CD14-positive monocyte (primary cell): Measurements from ENCODE around the gene MYO1D. TPM values are rescaled to one million over a fixed set of nuclear protein-coding genes. Genes with fewer than 3 reads are reported as not detected.

Experiments
- DNase-seq, 3 donors: peaks; one replicate each; pipeline ENCODE4 v3.0.0-alpha.2; 2011 to 2022
- H2AFZ ChIP-seq: 2 replicates; pipeline ENCODE4 v1.6.0; 2012; ENCODE audit warnings: mild to moderate bottlenecking, low read depth, low read length, inconsistent platforms; ENCODE audit not compliant: insufficient read depth, poor library complexity, severe bottlenecking
- H3K27ac ChIP-seq, 2 donors: 1 replicate in 1 of 2; 2 replicates in 1 of 2; pipeline ENCODE4 v1.5.1; 2012 to 2013; ENCODE audit warnings: low read length in 2 of 2, control low read depth in 1 of 2, inconsistent platforms in 1 of 2, low read depth in 1 of 2, mild to moderate bottlenecking in 1 of 2
- H3K27me3 ChIP-seq, 2 donors: one replicate each; pipeline versions ENCODE4 v1.6.0 to v1.6.1; 2011 to 2013; ENCODE audit warnings: low read length in 2 of 2; ENCODE audit not compliant: control insufficient read depth in 2 of 2, insufficient read depth in 2 of 2
- H3K36me3 ChIP-seq, 2 donors: replicated peaks in 1 of 2; 1 replicate in 1 of 2; 2 replicates in 1 of 2; pipeline versions ENCODE4 v1.5.1 to v1.6.1; 2012 to 2013; ENCODE audit warnings: low read length in 2 of 2, control low read depth in 1 of 2, inconsistent platforms in 1 of 2, mild to moderate bottlenecking in 1 of 2; ENCODE audit not compliant: insufficient read depth in 2 of 2, control insufficient read depth in 1 of 2
- H3K4me1 ChIP-seq, 2 donors: 1 replicate in 1 of 2; 2 replicates in 1 of 2; pipeline versions ENCODE4 v1.5.1 to v1.6.1; 2012 to 2013; ENCODE audit warnings: low read length in 2 of 2, control low read depth in 1 of 2, inconsistent platforms in 1 of 2, mild to moderate bottlenecking in 1 of 2, moderate library complexity in 1 of 2; ENCODE audit not compliant: insufficient read depth in 2 of 2, control insufficient read depth in 1 of 2
- H3K4me2 ChIP-seq: replicated peaks from 2 replicates; pipeline ENCODE3; 2012; ENCODE audit warnings: low read length, moderate library complexity, mild to moderate bottlenecking; ENCODE audit not compliant: poor library complexity, severe bottlenecking; ENCODE audit errors: extremely low read depth
- H3K4me3 ChIP-seq, 3 experiments: fragments of 200-600 bp in 1 of 3; sonication (generic) in 1 of 3; replicated peaks in 1 of 3; 1 replicate in 2 of 3; 2 replicates in 1 of 3; pipeline ENCODE4 v1.5.1; 2011 to 2013; ENCODE audit warnings: low read length in 3 of 3, mild to moderate bottlenecking in 3 of 3, control low read depth in 2 of 3, low read depth in 2 of 3, inconsistent platforms in 1 of 3, moderate library complexity in 1 of 3
- H3K79me2 ChIP-seq: 2 replicates; pipeline ENCODE4 v1.6.0; 2012; ENCODE audit warnings: mild to moderate bottlenecking, control low read depth, inconsistent platforms, low read length, moderate library complexity; ENCODE audit not compliant: insufficient read depth
- H3K9ac ChIP-seq: 2 replicates; pipeline ENCODE4 v1.6.0; 2017; ENCODE audit warnings: low read length, mild to moderate bottlenecking; ENCODE audit not compliant: insufficient read depth, poor library complexity, severe bottlenecking
- H3K9me3 ChIP-seq, 2 donors: replicated peaks in 1 of 2; 1 replicate in 1 of 2; 2 replicates in 1 of 2; pipeline versions ENCODE4 v1.5.1 to v1.6.1; 2012 to 2013; ENCODE audit warnings: low read length in 2 of 2, control low read depth in 1 of 2; ENCODE audit not compliant: control insufficient read depth in 1 of 2, insufficient read depth in 1 of 2
- H4K20me1 ChIP-seq: 2 replicates; pipeline ENCODE4 v1.6.0; 2012; ENCODE audit warnings: mild to moderate bottlenecking, low read length, control low read depth, moderate library complexity; ENCODE audit not compliant: insufficient read depth
- H3K27ac Mint-ChIP-seq, 7 donors: one replicate each; pipeline ENCODE4 v1.8.0; 2020; ENCODE audit warnings: mild to moderate bottlenecking in 7 of 7, mixed read lengths in 7 of 7, moderate library complexity in 6 of 7, inconsistent platforms in 2 of 7
- H3K27me3 Mint-ChIP-seq, 3 donors: one replicate each; pipeline ENCODE4 v1.8.0; 2021 to 2022; ENCODE audit warnings: low read depth in 3 of 3, mild to moderate bottlenecking in 3 of 3, mixed read lengths in 3 of 3, moderate library complexity in 3 of 3, inconsistent platforms in 1 of 3
- H3K36me3 Mint-ChIP-seq, 2 donors: one replicate each; pipeline ENCODE4 v1.8.0; 2020; ENCODE audit warnings: mixed read lengths in 2 of 2, inconsistent platforms in 1 of 2, mild to moderate bottlenecking in 1 of 2
- H3K4me1 Mint-ChIP-seq: one replicate; pipeline ENCODE4 v1.8.0; 2020; ENCODE audit warnings: mild to moderate bottlenecking, mixed read lengths
- H3K4me3 Mint-ChIP-seq, 2 donors: one replicate each; pipeline ENCODE4 v1.8.0; 2020; ENCODE audit warnings: mild to moderate bottlenecking in 2 of 2, mixed read lengths in 2 of 2, moderate library complexity in 1 of 2
- H3K9me3 Mint-ChIP-seq, 7 donors: one replicate each; pipeline ENCODE4 v1.8.0; 2020 to 2022; ENCODE audit warnings: mixed read lengths in 7 of 7, mild to moderate bottlenecking in 6 of 7, moderate library complexity in 6 of 7, inconsistent platforms in 2 of 7
- CTCF ChIP-seq: fragments of 200-600 bp; IDR thresholded peaks from one replicate; pipeline ENCODE4 v1.8.0; 2022; ENCODE audit warnings: antibody characterized with exemption, mild to moderate bottlenecking
- WGBS: methylation state at CpG from one replicate; pipeline ENCODE4 v1.1.5; 2013; ENCODE audit warnings: missing lambda C conversion rate; ENCODE audit not compliant: insufficient coverage; 5-methylcytosine and 5-hydroxymethylcytosine counted together
- intact Hi-C, 2 donors: fragments of 100-400 bp; cut with micrococcal nuclease; formaldehyde crosslinking; loops; one replicate each; pipeline versions ENCODE4 v1.15.0 to v1.15.1; 2023
- polyA plus RNA-seq, 3 donors: library from polyadenylated mRNA; depleted of rRNA in 1 of 3; unstranded in 2 of 3; stranded (reverse) in 1 of 3; fragments of 300-500 nt in 2 of 3; fragments of >200 nt in 1 of 3; fragmentation: Illumina TruSeq in 2 of 3; gene quantifications; 1 replicate in 2 of 3; 2 replicates in 1 of 3; pipeline ENCODE4 v1.2.3, GENCODE V29; 2012 to 2021

MYO1D gene
- polyA plus RNA-seq, 3 donors: 0.22 to 0.39 (median 0.26) TPM

GRCh38 chr17:32826076-32826475, 50.8 kb downstream of the MYO1D start:
- intact Hi-C loops: no loop called here
- peaks cover 3% of the 10 kb centered on the region for H3K4me1 Mint-ChIP-seq
- peaks cover 14 to 27% (median 15%) of the 10 kb centered on the region in 3 donors for H3K27me3 Mint-ChIP-seq
- no peak for DNase-seq
- H3K9me3 Mint-ChIP-seq: peaks cover 0 to 1% (median 0%) of the 10 kb centered on the region in 7 donors
- Histone ChIP-seq H2AFZ (no peak overlapping the region), H3K9me3 (no peaks in the 10 kb centered on the region), H3K4me2 (no peak overlapping the region), H3K27me3 (peaks cover 12 to 14% of the 10 kb centered on the region in 2 donors), H3K27ac (no peak overlapping the region), H3K36me3 (no peaks in the 10 kb centered on the region), H3K79me2 (no peaks in the 10 kb centered on the region), H3K4me1 (no peaks in the 10 kb centered on the region), H4K20me1 (no peaks in the 10 kb centered on the region), H3K9ac (no peak overlapping the region), H3K4me3 (no peak overlapping the region)
- no peak overlapping the region for H3K27ac Mint-ChIP-seq
- TF ChIP-seq CTCF: no peak
- H3K4me3 Mint-ChIP-seq: no peak overlapping the region
- H3K36me3 Mint-ChIP-seq: no peaks in the 10 kb centered on the region

DNA sequence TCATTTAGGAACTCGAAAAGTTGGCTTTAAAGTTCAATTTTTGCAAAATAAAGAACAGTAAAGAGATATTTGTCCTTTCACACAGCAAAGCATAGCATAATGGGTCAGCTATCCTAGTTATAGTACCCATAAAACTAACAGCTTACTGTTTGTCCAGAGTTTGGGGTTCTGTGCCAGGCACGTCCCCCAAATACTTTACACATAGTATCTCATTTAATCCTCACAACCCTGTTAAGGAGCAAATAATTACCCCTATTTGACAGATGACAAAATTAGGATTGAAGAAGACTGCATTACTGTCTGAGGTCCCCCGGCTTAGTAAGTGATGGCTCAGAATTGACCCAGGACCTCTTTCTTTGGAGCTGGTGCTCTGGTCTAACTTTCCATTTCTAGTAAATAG, 52.6 kb downstream of the MYO1D start:
- H3K4me3 Mint-ChIP-seq: no peak overlapping the region

More for the DNA sequence above, 52.6 kb downstream of the MYO1D start:
- Mint-ChIP-seq H3K27ac (no peak overlapping the region), H3K36me3 (no peaks in the 10 kb centered on the region), H3K4me1 (peaks cover 13% of the 10 kb centered on the region), H3K9me3 (peaks cover 0 to 1% (median 0%) of the 10 kb centered on the region in 7 donors), H3K27me3 (peaks cover 15 to 28% (median 15%) of the 10 kb centered on the region in 3 donors)
- Histone ChIP-seq H3K4me2 (no peak overlapping the region), H3K27me3 (peaks cover 12 to 14% of the 10 kb centered on the region in 2 donors), H2AFZ (no peak overlapping the region), H3K4me3 (no peak overlapping the region), H3K27ac (no peak overlapping the region), H4K20me1 (no peaks in the 10 kb centered on the region), H3K79me2 (no peaks in the 10 kb centered on the region), H3K9me3 (no peaks in the 10 kb centered on the region), H3K36me3 (no peaks in the 10 kb centered on the region), H3K9ac (no peak overlapping the region), H3K4me1 (peaks cover 0 to 1% of the 10 kb centered on the region in 2 donors)
- TF ChIP-seq CTCF: no peak
- no peak for DNase-seq
- WGBS: no CpG with 5 or more reads among the region's 3 CpGs
- intact Hi-C loops: no loop called here
